Measurements from ENCODE around the gene SIAE. TPM values are rescaled to one million over a fixed set of nuclear protein-coding genes. Genes with fewer than 3 reads are reported as not detected.
A peak's percentile ranks its signal among the peaks of the same experiment; 100 is the strongest.

Gene SIAE
- total RNA-seq, 4 donors from 2014 or later, result 33.9 to 52.5 (median 41.6) TPM

- WGBS, 2 donors, result 87 to 90% methylated on average over 6 of the region's 6 CpGs
- peaks cover 3 to 4% of the 10 kb centered on the region in 2 donors for H3K4me1 ChIP-seq
- no peaks in the 10 kb centered on the region for H3K9me3 ChIP-seq
- intact Hi-C loops (cut with DNase I), result loop anchor here (5.0 kb wide), 1 partner anchor 189 kb away; no protein-coding TSS in a partner anchor
- H3K27ac ChIP-seq, result no peak overlapping the region
- no peak overlapping the region for H3K4me3 ChIP-seq (replicated peaks in 1 of 3)
- TF ChIP-seq CTCF (IDR thresholded peaks at IDR 0.05) (no peak), POLR2A (IDR thresholded peaks at IDR 0.05) (no peak)
- peaks cover 0 to 8% of the 10 kb centered on the region in 2 donors for H3K36me3 ChIP-seq
- no peaks in the 10 kb centered on the region for H3K27me3 ChIP-seq
- no peak for DNase-seq
Measured at GRCh38 chr11:124648610-124649009, 24.9 kb downstream of the SIAE start.

GRCh38 chr11:124646148-124646547 lies 27.4 kb downstream of the SIAE start:
- H3K36me3 ChIP-seq, result no peaks in the 10 kb centered on the region
- no peak overlapping the region for H3K27ac ChIP-seq
- no peak overlapping the region for H3K4me3 ChIP-seq (replicated peaks in 1 of 3)
- intact Hi-C loops (cut with DNase I), result loop anchor here (5.0 kb wide), 1 partner anchor 191 kb away; no protein-coding TSS in a partner anchor
- H3K27me3 ChIP-seq, result no peaks in the 10 kb centered on the region
- H3K9me3 ChIP-seq, result no peaks in the 10 kb centered on the region
- TF ChIP-seq POLR2A (IDR thresholded peaks at IDR 0.05) (no peak), CTCF (IDR thresholded peaks at IDR 0.05) (no peak)
- 86 to 92% methylated on average over 3 of the region's 3 CpGs for WGBS, 2 donors
- no peak for DNase-seq
- H3K4me1 ChIP-seq, result peaks cover 3 to 4% of the 10 kb centered on the region in 2 donors

GRCh38 chr11:124644426-124645280 lies 28.9 kb downstream of the SIAE start:
- Histone ChIP-seq H3K4me1 (peaks cover 3 to 4% of the 10 kb centered on the region in 2 donors), H3K36me3 (peaks cover 0 to 3% of the 10 kb centered on the region in 2 donors), H3K9me3 (no peaks in the 10 kb centered on the region), H3K4me3 (replicated peaks in 1 of 3) (no peak overlapping the region), H3K27ac (no peak overlapping the region), H3K27me3 (no peaks in the 10 kb centered on the region)
- peak; percentile 59 to 64 for DNase-seq
- TF ChIP-seq POLR2A (IDR thresholded peaks at IDR 0.05) (no peak), CTCF (IDR thresholded peaks at IDR 0.05) (peak; percentile 61 to 90 (median 74))
- WGBS, 2 donors, result 24 to 25% methylated on average over 16 of the region's 16 CpGs
- intact Hi-C loops (cut with DNase I), result loop anchor here (5.0 kb wide), 1 partner anchor 193 kb away; no protein-coding TSS in a partner anchor

- H3K27ac ChIP-seq, result no peak overlapping the region
- H3K27me3 ChIP-seq, result no peaks in the 10 kb centered on the region
- no peak overlapping the region for H3K4me3 ChIP-seq (replicated peaks in 1 of 3)
- WGBS, 2 donors, result 36 to 46% methylated on average over 3 of the region's 3 CpGs
- TF ChIP-seq POLR2A (IDR thresholded peaks at IDR 0.05) (no peak), CTCF (IDR thresholded peaks at IDR 0.05) (no peak)
- peaks cover 5 to 6% of the 10 kb centered on the region in 2 donors for H3K36me3 ChIP-seq
- peaks cover 3 to 4% of the 10 kb centered on the region in 2 donors for H3K4me1 ChIP-seq
- H3K9me3 ChIP-seq, result no peaks in the 10 kb centered on the region
- intact Hi-C loops (cut with DNase I), result no loop called here
- no peak for DNase-seq
Measured at GRCh38 chr11:124643605-124644425, 29.7 kb downstream of the SIAE start.
